ENCODE results near the gene METTL21A. TPM values are rescaled to one million over a fixed set of nuclear protein-coding genes. Genes with fewer than 3 reads are reported as not detected.

The METTL21A gene
- 19.7 to 28.4 TPM (median 25.8 TPM) in 5 replicates for total RNA-seq (2022; extraction: Qiagen RNA extraction)

DNA sequence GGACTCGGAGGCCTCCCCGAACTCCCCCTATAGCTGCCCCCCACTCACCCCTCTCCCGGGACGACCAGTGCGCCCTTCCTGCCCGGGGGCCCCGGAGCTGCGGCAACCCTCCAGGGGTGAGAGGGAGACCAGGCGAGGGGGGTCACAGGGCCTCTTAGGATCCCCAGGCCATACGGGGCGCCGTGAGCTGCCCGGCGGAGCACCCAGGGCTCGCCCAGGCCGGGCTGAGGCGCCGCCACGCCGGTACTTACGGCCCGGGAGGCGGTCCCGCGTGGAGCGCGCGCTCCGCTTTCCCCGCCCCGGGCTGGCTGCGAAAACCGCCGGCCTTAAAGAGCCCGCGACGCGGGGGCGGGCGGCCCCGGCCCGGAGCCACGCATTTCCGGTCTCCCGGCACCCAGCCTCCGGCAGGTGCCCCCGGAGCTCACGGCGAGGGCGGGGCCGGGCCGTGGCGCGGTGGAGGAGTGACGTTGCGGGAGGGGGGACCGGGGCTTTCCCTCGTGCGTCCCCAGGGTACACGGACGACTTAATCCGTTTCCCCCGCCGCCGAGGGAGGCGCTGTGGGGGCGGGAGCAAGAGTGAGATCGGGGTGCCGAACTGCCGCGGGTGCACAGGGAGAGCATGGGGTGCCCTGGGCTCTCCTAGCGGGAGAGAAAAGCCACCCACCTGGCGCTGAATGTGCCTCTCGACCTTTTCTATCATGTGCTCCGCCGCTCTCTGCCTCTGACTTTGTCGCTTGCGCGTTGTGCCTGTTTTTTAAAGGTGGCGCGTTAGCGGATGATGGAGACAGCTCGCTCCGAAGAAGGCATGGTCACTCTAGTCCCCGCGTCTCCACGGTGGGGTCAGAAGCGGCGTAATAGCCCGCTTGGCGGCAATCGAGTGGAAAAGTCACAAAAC, at the start of gene METTL21A:
Gene METTL21A, minus strand, starts transcription at position 381 of the 894 bp plus-strand sequence. CDS start 1,019 bp downstream, outside the sequence.

Other genes with a start within 250 kb of the METTL21A start
- 16.7 to 27.8 TPM (median 21.9 TPM) in 5 replicates for gene CREB1, start 95.4 kb downstream of the METTL21A start, total RNA-seq (2022; extraction: Qiagen RNA extraction)
- gene CCNYL1, start 86.2 kb upstream of the METTL21A start, total RNA-seq (2022; extraction: Qiagen RNA extraction) = 19.0 to 23.5 TPM (median 21.2 TPM) in 5 replicates
- 3.3 to 3.8 TPM (median 3.5 TPM) in 5 replicates for gene FZD5, start 144.5 kb upstream of the METTL21A start, total RNA-seq (2022; extraction: Qiagen RNA extraction)

All from A549 treated with Mapracorat at 1 μM for 4 hours (cell line).